ENCODE measurements around the gene DEFB114.
"Not testable (repeated sequence)": the region's sequence is repeated elsewhere in the genome, so short reads cannot be mapped to it uniquely, and the experiment has no call there.

The DEFB114 gene

DNA sequence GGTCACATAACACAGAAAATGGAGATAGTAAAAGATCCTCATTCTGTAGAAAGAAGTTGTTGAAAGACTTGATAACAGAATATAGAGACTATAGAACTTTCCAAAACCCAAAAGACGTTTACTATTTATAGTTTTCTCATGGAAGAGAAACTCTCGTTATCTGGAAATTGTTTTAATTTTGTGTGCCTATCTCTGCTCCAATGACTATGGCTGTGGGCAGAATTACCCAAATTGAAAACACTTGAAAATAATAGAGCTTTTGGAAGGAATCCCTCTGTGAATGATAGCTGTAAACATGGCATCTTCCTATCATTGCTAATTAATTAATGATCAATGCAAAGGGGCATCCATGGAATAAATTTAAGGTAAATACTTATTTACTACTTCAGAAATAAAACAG is at the start of gene DEFB114:
Gene DEFB114 (minus strand): TSS at position 101 of the 400 bp plus-strand sequence. CDS start 59 bp downstream, at position 42.
- no peak for DNase-seq (ENCODE audit: low read depth)

GRCh38 chr6:50007819-50008218 is 43.9 kb upstream of the DEFB114 start:
- DNase-seq (ENCODE audit: low read depth): no peak

DNA sequence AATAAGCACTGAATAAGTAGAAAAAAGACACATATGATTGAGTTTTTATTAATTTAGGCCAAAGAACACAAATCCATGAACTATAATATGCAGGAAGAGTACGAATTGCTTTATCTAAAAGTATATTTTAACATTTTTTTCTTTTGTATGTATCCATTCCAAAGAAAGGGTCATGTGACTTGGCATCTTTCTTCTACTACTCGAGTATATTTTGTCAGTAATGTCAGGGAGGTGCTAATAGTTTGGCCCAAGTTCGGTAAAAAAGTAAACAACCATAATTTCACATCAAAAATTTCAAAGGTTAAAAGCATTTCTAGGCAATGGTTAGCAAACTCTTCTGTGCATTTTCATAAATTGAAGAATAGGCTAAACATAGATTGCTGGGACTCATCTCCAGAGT is 39.2 kb upstream of the DEFB114 start:
- no peak for DNase-seq (ENCODE audit: low read depth)

- DNase-seq (ENCODE audit: low read depth): no peak
These were observed 31.3 kb upstream of the DEFB114 start for GRCh38 chr6:49995278-49995677.

GRCh38 chr6:49988900-49989299 is 24.9 kb upstream of the DEFB114 start:
- DNase-seq (ENCODE audit: low read depth): no peak

- no peak for DNase-seq (ENCODE audit: low read depth)
These were observed 23.8 kb upstream of the DEFB114 start for GRCh38 chr6:49987749-49988148.

GRCh38 chr6:49986551-49986950 is 22.6 kb upstream of the DEFB114 start:
- no peak for DNase-seq (ENCODE audit: low read depth)

- DNase-seq (ENCODE audit: low read depth): no peak
These were observed 18.1 kb upstream of the DEFB114 start for GRCh38 chr6:49982046-49982445.

- DNase-seq (ENCODE audit: low read depth): no peak
These were observed 16.9 kb upstream of the DEFB114 start for GRCh38 chr6:49980898-49981297.

GRCh38 chr6:49979584-49979983 is 15.6 kb upstream of the DEFB114 start:
- no peak for DNase-seq (ENCODE audit: low read depth)

DNA sequence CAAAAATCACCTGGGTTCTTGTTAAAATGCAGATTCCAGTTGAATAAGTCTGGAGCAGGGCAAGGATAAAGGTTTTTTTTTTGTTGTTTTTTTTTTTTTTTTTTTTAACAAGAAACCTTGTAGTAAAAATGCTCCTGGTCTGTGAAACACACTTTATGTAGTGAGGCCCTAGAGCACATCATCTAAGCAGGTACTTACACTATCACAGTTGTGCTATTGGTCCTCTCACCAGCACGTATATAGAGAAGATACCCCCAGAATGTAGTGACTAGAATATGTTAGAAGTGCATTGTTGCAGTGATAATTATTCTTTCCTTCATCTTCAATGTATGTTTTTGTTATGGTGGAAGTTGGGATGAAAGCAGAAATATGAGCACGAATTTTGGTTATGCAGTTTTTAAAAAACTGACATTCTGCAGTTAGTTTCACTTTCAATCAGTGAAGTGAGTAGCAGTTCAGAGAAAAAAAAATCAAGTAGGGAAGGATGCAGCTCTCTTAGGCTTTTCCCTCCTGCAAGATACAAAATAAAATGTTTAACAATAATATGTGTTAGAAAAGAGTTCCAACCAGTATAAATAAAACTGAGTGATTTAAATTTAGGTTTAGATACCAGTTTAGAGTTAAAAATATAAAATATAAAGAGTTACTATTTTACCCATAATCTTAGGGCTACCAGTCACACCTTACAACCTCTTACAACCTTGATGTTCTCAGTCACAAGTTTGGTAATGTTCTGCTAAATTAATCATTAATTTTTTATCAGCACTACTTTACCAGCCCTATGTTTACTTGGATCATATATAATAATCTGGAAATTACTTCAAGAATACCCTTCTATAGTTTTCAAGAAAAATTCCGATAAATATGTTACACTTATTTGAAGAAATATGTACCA is 14.6 kb upstream of the DEFB114 start:
- DNase-seq (ENCODE audit: low read depth): no peak

- no peak for DNase-seq (ENCODE audit: low read depth)
These were observed 5.6 kb upstream of the DEFB114 start, which contains the start of gene DEFB113 for GRCh38 chr6:49969605-49970004. TSS of gene DEFB113 (minus strand) at chr6:49969625. CDS start at chr6:49969625, 0 bp downstream.

GRCh38 chr6:49966823-49967222 is 2.9 kb upstream of the DEFB114 start:
- no peak for DNase-seq (ENCODE audit: low read depth)

DNA sequence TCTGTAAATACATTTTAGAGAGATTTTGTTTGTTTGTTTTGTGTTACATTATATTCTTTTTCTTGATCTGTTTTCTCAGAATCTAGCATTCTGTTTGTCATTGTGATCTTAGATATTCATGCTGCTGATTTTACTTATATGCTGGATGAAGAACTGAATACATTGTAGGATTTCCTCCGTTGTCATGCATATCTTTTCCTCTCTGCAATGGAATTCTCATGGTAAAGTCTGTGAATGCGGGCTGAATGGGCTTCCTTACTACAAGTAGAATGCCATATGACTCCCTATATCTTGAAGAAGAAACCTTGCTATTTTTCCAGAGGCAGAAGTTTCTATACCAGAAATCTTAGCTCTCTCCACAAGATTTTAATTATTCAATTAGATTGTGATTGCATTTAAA is 2.4 kb upstream of the DEFB114 start:
- DNase-seq (ENCODE audit: low read depth): no peak

DNA sequence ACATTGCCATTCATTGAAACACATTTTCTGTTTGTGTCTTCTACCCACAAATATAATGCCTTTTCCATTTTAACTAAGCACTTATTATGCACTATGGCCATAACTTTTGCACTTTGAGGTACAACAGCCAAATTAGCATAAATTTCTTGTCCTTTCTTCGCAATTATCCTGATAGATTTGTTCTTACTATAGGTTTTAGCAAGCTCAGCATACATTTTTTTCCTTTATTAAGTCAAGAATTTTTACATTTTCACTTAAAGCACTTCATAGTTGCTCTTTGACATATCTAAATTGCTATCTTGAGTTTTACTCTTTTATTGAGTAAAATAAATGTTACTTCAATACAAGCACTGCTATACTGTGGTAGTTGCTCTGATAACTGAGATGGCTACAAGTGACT is 5.8 kb downstream of the DEFB114 start:
- no peak for DNase-seq (ENCODE audit: low read depth)

GRCh38 chr6:49955847-49956246 is 8.1 kb downstream of the DEFB114 start:
- no peak for DNase-seq (ENCODE audit: low read depth)

GRCh38 chr6:49951926-49952325 is 12.0 kb downstream of the DEFB114 start:
- DNase-seq (ENCODE audit: low read depth): no peak

- no peak for DNase-seq (ENCODE audit: low read depth)
These were observed 13.6 kb downstream of the DEFB114 start for GRCh38 chr6:49950415-49950751.

DNA sequence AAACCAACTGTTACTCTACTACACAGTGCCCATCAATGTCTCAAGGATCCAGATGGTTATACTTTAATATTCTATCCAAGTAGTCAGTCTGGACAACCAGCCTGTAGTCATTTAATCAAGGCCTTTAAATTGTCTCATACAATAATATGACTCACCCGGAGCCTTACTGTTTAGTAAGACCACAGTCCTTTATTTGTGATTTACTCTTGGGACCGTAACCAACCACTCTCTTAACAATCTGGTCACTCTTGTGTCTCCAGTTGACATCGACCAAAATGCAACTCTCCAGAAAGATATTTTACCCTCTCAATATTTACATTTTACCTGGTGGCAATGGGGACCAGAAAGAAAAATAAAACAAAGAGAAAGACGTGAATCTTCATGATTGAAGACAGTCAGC is 14.9 kb downstream of the DEFB114 start:
- DNase-seq (ENCODE audit: low read depth): no peak

GRCh38 chr6:49946835-49947234 is 17.1 kb downstream of the DEFB114 start:
- DNase-seq (ENCODE audit: low read depth): no peak

GRCh38 chr6:49944068-49944467 is 19.9 kb downstream of the DEFB114 start:
- not testable (repeated sequence) for DNase-seq (ENCODE audit: low read depth)

- no peak for DNase-seq (ENCODE audit: low read depth)
These were observed 23.9 kb downstream of the DEFB114 start for GRCh38 chr6:49939993-49940498.

DNA sequence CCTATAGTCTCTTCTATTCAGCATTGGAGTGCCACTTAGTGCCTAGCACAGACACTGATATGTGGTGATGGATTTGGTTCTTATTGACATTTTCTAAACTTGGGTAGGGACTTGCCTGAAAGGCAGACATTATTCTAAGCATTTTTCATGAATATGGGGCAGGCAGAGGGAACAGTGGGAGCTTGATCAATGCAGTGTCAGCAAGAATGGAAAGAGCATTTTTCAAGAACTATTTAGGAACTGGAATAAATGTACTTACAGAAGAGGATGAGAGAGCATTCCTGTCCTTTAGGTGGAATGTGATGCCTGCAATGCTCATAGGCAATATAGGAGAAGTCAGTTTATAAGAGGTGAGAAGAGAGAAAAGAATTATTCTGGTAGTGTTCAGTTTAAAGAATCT is 26.2 kb downstream of the DEFB114 start:
- DNase-seq (ENCODE audit: low read depth): no peak

- DNase-seq (ENCODE audit: low read depth): no peak
These were observed 26.9 kb downstream of the DEFB114 start for GRCh38 chr6:49937017-49937416.

Measured in activated gamma-delta T cell treated with anti-CD3 and anti-CD28 coated beads, Interleukin-2, amount 50 U/mL, for 16 hours (primary cell).